ENCODE measurements around the gene ADK.
"Not testable (repeated sequence)": the region's sequence is repeated elsewhere in the genome, so short reads cannot be mapped to it uniquely, and the experiment has no call there.

Gene ADK

DNA sequence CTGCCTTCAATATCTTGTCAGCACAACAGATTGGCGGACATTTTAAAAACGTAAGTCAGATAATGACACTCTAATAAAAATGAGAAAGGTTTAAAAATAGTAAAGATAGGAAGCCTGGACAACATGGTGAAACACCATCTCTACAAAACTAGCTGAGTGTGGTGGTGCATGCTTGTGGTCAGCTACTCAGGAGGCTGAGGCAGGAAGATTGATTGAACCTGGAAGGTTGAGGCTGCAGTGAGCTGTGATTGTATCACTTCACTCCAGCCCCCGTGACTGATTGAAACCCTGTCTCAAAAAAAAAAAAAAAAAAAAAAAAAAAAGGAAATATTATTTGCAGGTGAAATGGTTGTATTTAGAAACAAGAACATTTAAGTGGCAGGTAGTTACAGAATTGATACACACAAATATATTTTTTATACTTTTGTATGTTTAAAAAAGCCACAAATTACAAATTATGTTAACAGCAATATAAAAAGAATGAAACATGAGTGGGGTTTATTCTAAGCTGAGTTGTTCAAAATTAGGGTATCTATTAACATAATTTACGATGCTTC is 141.9 kb downstream of the ADK start:
- in situ Hi-C loops (cut with MboI; ENCODE audit: low sequenced_read_pairs) = no loop called here

GRCh38 chr10:74293686-74294371 is 142.8 kb downstream of the ADK start:
- in situ Hi-C loops (cut with MboI; ENCODE audit: low sequenced_read_pairs) = no loop called here

DNA sequence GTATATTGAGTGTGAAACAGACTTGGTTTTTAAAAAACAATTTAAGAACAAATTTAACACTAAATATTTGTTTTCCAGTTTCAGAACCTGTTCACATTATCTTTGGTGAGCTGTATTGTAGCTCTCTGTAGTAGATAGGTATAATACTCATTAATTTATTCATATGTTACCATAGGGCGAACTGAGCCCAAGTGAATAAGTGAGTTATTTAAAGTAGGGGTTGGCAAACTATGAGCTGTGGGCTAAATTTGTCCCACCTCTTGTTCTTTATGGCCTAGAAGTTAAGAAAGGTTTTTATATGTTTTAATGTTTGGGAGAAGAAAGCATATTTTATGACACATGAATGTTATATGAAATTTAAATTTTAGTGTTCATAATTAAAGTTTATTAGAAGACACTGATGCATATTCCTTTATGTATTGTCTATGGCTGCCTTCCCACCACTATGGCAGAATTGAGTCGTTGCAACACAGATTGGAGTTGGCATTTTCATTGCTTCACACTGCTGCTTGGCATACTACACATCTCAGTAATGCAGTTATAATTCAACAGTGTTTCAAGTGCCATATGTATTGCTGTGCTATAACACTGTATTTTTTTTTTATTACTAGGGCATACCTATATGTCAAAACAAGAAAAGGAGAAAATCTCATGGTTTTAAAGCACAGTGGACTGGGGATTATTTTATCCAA is 146.5 kb downstream of the ADK start:
- in situ Hi-C loops (cut with MboI; ENCODE audit: low sequenced_read_pairs) = no loop called here

DNA sequence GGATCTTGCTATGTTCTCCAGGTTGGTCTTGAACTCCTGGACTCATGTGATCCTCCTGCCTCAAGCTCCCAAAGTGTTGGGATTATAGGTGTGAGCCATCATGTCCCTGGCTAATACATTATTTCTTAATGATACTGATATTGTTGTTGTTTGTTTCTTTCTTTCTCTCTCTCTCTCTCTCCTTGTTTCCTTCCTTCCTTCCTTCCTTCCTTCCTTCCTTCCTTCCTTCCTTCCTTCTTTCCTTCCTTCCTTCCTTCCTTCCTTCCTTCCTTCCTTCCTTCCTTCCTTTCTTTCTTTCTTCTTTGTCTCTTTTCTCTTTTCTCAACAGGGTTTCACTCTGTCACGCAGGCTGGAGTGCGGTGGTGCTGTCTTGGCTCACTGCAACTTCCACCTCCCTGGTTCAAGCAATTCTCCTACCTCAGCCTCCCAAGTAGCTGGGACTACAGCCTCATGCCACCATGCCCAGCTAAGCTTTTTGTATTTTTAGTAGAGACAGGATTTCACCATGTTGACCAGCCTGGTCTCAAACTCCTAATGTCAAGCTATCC is 149.1 kb downstream of the ADK start:
- in situ Hi-C loops (cut with MboI; ENCODE audit: low sequenced_read_pairs) = not testable (repeated sequence)

- in situ Hi-C loops (cut with MboI; ENCODE audit: low sequenced_read_pairs) = no loop called here
Observed at GRCh38 chr10:74300666-74301065, 149.6 kb downstream of the ADK start.

DNA sequence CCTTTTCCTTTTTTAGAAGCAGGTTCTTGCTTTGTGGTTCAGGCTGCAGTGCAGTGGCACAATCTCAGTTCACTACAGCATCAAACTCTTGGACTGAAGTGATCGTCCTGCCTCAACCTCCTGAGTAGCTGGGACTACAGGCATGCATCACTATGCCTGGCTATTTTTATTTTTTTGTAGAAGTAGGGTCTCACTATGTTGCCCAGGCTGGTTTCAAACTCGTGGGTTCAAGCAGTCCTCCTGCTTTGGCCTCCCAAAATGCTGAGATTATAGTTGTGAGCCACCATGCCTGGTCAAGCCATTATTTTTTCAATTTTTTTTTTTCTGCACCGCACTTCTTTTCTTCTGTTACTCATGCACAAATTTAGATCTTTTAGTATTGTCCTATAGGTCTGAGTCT is 154.7 kb downstream of the ADK start:
- in situ Hi-C loops (cut with MboI; ENCODE audit: low sequenced_read_pairs) = no loop called here

DNA sequence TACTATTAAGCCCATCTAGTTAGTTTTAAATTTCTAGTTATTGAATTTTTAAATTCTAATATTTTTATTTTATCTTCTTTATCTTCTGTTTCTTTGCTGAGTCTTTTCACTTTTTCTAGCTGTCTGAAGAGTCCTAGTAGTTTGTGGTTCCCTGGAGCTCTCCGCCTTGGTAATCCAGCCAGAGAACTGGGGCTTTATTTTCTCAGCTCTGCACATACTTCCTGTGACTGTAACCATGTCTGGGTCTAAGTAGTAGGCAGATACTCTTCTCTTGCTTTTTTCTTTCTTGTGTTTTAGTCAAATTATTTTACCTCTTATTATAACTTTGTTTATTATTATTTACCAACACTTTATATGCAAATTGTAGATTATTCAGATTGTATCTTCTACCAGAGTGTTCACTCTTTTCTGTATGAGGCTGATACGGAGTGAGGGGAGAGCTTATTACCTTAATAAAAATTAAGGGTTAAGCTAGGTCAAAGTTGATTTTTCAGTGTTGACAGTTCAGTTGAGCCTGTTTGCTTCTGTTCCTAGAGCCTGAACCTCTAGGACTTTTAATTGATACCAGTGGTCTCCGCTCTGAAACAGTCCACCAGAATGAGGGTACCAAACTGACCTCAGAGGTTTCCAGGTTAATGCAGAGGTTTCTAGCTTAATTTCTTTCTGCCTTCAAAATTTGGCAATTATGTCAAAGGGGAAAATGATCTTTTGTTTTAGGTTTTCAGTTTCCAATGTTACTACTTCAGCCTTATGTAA is 155.4 kb downstream of the ADK start:
- in situ Hi-C loops (cut with MboI; ENCODE audit: low sequenced_read_pairs) = no loop called here

GRCh38 chr10:74307061-74307651 is 156.1 kb downstream of the ADK start:
- in situ Hi-C loops (cut with MboI; ENCODE audit: low sequenced_read_pairs) = no loop called here

GRCh38 chr10:74310652-74311257 is 159.7 kb downstream of the ADK start:
- in situ Hi-C loops (cut with MboI; ENCODE audit: low sequenced_read_pairs) = no loop called here

GRCh38 chr10:74314166-74314565 is 163.1 kb downstream of the ADK start:
- in situ Hi-C loops (cut with MboI; ENCODE audit: low sequenced_read_pairs) = no loop called here

DNA sequence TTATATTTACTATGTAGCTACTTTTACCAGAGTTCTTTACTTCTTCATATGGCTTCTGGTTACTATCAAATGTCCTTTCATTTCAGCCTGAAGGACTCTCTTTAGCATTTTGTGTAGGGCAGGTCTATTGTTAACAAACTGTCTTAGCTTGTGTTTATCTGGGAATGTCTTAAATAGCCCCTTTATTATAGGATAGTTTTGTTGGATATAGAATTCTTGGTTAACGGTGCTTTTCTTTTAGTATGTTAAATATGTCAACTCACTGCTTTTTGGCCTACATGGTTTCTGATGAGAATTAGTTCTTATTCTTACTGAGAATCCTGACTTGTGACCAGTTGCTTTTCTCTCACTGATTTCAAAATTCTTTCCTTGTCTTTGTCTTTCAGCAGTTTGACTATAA is 169.0 kb downstream of the ADK start:
- in situ Hi-C loops (cut with MboI; ENCODE audit: low sequenced_read_pairs) = no loop called here

DNA sequence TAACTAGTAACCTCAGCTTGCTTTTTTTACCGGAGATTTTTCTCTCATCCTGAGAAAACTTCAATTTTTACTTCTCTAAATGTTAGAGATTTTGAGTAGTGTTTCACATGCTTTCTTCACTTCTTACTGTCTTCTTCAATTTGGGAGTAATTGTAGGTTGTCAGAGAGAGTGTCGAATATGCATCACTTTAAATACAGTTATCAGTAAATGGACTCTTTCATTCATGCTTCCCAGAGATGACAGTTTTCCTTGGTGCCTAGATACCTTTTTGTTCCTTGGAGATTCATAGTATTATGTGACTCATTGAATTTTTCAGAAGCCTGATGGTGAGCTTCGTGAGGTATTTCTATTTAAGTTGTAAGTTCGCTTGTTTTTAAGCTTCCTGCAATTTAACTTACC is 169.7 kb downstream of the ADK start:
- in situ Hi-C loops (cut with MboI; ENCODE audit: low sequenced_read_pairs) = no loop called here

DNA sequence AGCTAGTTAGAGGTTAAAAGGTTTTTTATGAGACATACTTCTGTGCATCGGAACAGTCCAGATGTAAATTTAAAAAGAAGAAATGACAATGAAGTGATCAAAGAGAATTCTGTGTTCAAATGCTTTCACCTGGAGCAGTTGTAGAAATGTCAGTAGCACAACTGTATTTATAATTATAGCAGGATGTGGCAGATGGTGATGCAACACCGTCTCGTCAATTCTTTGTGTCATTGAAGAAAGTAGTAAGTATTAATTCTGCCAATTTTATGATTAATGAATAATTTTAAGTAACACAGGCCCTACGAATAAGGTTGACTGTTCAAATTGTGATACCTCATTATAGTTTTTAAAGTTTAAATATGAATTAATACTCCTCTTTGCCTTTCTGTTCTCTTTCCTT is 171.1 kb downstream of the ADK start:
- in situ Hi-C loops (cut with MboI; ENCODE audit: low sequenced_read_pairs) = no loop called here

- in situ Hi-C loops (cut with MboI; ENCODE audit: low sequenced_read_pairs) = no loop called here
Observed at GRCh38 chr10:74322565-74322964, 171.5 kb downstream of the ADK start.

DNA sequence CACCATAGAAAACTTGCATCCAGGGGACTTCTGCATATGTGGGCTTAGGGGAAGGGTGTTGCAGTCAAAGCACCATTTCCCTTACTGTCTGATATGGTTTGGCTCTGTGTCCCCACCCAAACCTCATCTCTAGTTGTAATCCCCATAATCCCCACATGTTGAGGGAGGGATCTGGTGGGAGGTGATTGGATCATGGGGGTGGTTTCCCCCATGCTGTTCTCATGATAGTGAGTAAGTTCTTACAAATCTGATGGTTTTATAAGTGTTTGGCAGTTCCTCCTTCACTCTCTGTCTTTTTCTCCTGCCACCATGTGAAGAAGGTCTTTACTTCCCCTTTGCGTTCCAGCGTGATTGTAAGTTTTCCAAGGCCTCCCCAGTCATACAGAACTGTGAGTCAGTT is 177.4 kb downstream of the ADK start:
- in situ Hi-C loops (cut with MboI; ENCODE audit: low sequenced_read_pairs) = no loop called here

- in situ Hi-C loops (cut with MboI; ENCODE audit: low sequenced_read_pairs) = no loop called here
Observed at GRCh38 chr10:74329873-74330272, 178.9 kb downstream of the ADK start.

- in situ Hi-C loops (cut with MboI; ENCODE audit: low sequenced_read_pairs) = no loop called here
Observed at GRCh38 chr10:74330646-74331045, 179.6 kb downstream of the ADK start.

DNA sequence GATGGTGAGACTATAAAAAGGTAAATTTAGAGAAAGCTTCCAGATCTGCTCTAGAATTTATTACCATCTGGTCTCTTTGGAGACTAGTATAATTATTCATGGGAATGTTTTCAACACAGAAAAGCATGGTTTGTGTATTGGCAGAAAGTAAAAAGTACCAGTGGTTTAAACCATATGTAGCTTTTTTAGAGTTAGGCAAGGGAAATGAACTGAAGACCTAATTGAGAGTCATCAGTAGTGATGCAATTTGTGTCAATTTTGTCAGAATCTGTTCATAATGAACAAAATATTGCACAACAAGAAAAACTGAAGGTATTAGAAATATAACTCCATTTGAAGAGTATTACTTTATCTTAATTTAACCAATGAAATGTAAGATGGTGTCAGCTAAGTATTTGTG is 181.4 kb downstream of the ADK start:
- in situ Hi-C loops (cut with MboI; ENCODE audit: low sequenced_read_pairs) = no loop called here

DNA sequence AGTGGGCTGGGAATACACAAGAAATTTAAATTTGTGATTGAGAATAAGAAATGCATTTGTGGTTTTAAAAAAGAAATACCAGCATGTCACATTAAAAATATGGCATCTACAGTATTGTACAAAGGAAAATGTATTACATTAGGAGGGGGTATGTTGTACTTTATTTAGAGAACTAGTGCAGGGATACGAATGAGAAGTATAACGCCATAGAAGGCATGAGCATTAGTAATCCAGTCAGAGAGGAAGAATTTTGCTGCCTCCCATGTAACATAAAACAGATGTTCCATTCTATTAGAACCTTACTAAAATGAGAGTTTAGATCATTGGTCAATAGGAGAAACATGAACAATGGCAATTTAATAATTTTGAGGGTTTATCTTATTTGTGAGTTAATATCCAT is 182.2 kb downstream of the ADK start:
- in situ Hi-C loops (cut with MboI; ENCODE audit: low sequenced_read_pairs) = no loop called here

- in situ Hi-C loops (cut with MboI; ENCODE audit: low sequenced_read_pairs) = no loop called here
Observed at GRCh38 chr10:74334221-74334620, 183.2 kb downstream of the ADK start.

- in situ Hi-C loops (cut with MboI; ENCODE audit: low sequenced_read_pairs) = no loop called here
Observed at GRCh38 chr10:74335501-74335900, 184.5 kb downstream of the ADK start.

All from HL-60/S4 treated with phorbol 12-myristate 13-acetate at 8.2 ng/mL for 4 days and 3 days (cell line).